HG02571 (cell line): ENCODE measurements around the gene TTC6.

Source experiments
- ATAC-seq: cut with Tn5 transposase; IDR thresholded peaks from one replicate; pipeline ENCODE4 v1.9.1; 2021; ENCODE audit warnings: mild to moderate bottlenecking, moderate library complexity; ENCODE audit not compliant: unreplicated experiment

Gene TTC6

GRCh38 chr14:37595809-37596621, 586 bp downstream of the TTC6 start:
- ATAC-seq = peak; percentile 58

- ATAC-seq = no peak
Observed at GRCh38 chr14:37596790-37597472, 1.5 kb downstream of the TTC6 start.

GRCh38 chr14:37597538-37597913, 2.1 kb downstream of the TTC6 start:
- ATAC-seq = no peak

- no peak for ATAC-seq
Observed at GRCh38 chr14:37597914-37598746, 2.7 kb downstream of the TTC6 start.

- no peak for ATAC-seq
Observed at GRCh38 chr14:37598747-37599506, 3.5 kb downstream of the TTC6 start.

- ATAC-seq = no peak
Observed at GRCh38 chr14:37599507-37600368, 4.3 kb downstream of the TTC6 start.

GRCh38 chr14:37600880-37601741, 5.7 kb downstream of the TTC6 start:
- ATAC-seq = no peak

- ATAC-seq = no peak
Observed at GRCh38 chr14:37601865-37602264, 6.4 kb downstream of the TTC6 start.

GRCh38 chr14:37602605-37603453, 7.4 kb downstream of the TTC6 start:
- ATAC-seq = no peak

- no peak for ATAC-seq
Observed at GRCh38 chr14:37603688-37604251, 8.3 kb downstream of the TTC6 start.

- no peak for ATAC-seq
Observed at GRCh38 chr14:37606678-37607077, 11.2 kb downstream of the TTC6 start.

GRCh38 chr14:37608649-37609048, 13.2 kb downstream of the TTC6 start:
- no peak for ATAC-seq

GRCh38 chr14:37610945-37611523, 15.6 kb downstream of the TTC6 start:
- no peak for ATAC-seq

GRCh38 chr14:37615582-37616289, 20.3 kb downstream of the TTC6 start:
- ATAC-seq = no peak

GRCh38 chr14:37616853-37617252, 21.4 kb downstream of the TTC6 start:
- no peak for ATAC-seq

GRCh38 chr14:37617864-37618365, 22.5 kb downstream of the TTC6 start:
- no peak for ATAC-seq
